Uterus (tissue), 4 donors: Measurements from ENCODE around the gene SNAPC3. TPM values are rescaled to one million over a fixed set of nuclear protein-coding genes. Genes with fewer than 3 reads are reported as not detected.

Source experiments
- DNase-seq, 2 donors: peaks; one replicate each; pipeline ENCODE4 v3.0.0-alpha.2; 2019 to 2020
- H3K27ac ChIP-seq, 2 donors: fragments of 200-600 bp; sonication (generic); 1 replicate in 1 of 2; 2 replicates in 1 of 2; pipeline ENCODE4 v1.5.1; 2016 to 2018
- H3K27me3 ChIP-seq, 2 donors: fragments of 200-600 bp; sonication (generic); one replicate each; pipeline ENCODE4 v1.5.1; 2018 to 2019; ENCODE audit warnings: control low read depth in 1 of 2
- H3K36me3 ChIP-seq, 2 donors: fragments of 200-600 bp; sonication (generic); one replicate each; pipeline ENCODE4 v1.5.1; 2019; ENCODE audit warnings: control low read depth in 1 of 2
- H3K4me1 ChIP-seq, 2 donors: fragments of 200-600 bp; sonication (generic); one replicate each; pipeline ENCODE4 v1.5.1; 2018 to 2019; ENCODE audit warnings: control low read depth in 1 of 2
- H3K4me3 ChIP-seq, 2 donors: fragments of 200-600 bp; sonication (generic); 1 replicate in 1 of 2; 2 replicates in 1 of 2; pipeline ENCODE4 v1.5.1; 2018 to 2019; ENCODE audit warnings: mild to moderate bottlenecking in 1 of 2
- H3K9me3 ChIP-seq, 2 donors: fragments of 200-600 bp; sonication (generic); one replicate each; pipeline ENCODE4 v1.5.1; 2019; ENCODE audit warnings: control low read depth in 1 of 2
- POLR2A ChIP-seq, 2 donors: fragments of 450-650 bp; IDR thresholded peaks; one replicate each; pipeline ENCODE4 v1.6.1; 2016; ENCODE audit warnings: antibody characterized with exemption in 2 of 2, mild to moderate bottlenecking in 1 of 2, moderate library complexity in 1 of 2
- intact Hi-C: fragments of 100-400 bp; cut with DNase I; formaldehyde crosslinking; loops from one replicate; pipeline ENCODE4 v1.15.1; 2023; ENCODE audit warnings: low total_unique reads
- total RNA-seq, 4 donors: library from RNA; depleted of rRNA in 3 of 4; stranded (reverse); fragments of >200 nt in 3 of 4; gene quantifications; one replicate each; pipeline versions ENCODE4 v1.1.0 to v1.2.4, GENCODE V29; 2014 to 2023
- TF ChIP-seq, protein P1 (sequence below), 4 experiments: fragments of 200-600 bp in 2 of 4; fragments of 450-650 bp in 2 of 4; sonication (generic) in 2 of 4; IDR thresholded peaks; one replicate each; pipeline ENCODE4 v1.5.1; 2016 to 2019; ENCODE audit warnings: antibody characterized with exemption in 4 of 4, mild to moderate bottlenecking in 2 of 4, moderate library complexity in 1 of 4
- donor health status: DM: yes; HTN: yes; CAD: no.

Gene SNAPC3
- total RNA-seq, 4 donors from 2014 or later = 31.5 to 67.1 (median 39.7) TPM

DNA sequence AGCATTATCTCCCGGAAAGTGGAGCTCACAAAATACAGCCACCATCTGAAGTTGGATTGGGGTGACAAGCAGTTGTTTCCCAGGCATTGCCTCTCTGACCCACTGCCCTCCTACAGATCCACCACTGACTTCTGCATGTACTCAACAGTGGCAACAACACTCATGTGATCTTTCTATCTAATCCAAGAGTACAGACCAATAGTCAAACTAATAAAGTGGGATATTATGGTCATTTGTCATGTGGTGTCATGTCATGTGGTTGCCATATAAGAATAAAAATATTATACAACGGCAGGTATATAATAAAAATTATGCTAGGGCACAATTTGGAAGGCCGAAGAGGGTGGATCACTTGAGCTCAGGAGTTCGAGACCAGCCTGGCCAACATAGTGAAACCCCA, 33.0 kb upstream of the SNAPC3 start:
- intact Hi-C loops = no loop called here
- Histone ChIP-seq H3K36me3 (no peaks in the 10 kb centered on the region), H3K27me3 (no peaks in the 10 kb centered on the region), H3K4me3 (no peak overlapping the region), H3K27ac (no peak overlapping the region), H3K4me1 (no peaks in the 10 kb centered on the region), H3K9me3 (no peaks in the 10 kb centered on the region)
- DNase-seq = no peak
- TF ChIP-seq, protein P1, sequence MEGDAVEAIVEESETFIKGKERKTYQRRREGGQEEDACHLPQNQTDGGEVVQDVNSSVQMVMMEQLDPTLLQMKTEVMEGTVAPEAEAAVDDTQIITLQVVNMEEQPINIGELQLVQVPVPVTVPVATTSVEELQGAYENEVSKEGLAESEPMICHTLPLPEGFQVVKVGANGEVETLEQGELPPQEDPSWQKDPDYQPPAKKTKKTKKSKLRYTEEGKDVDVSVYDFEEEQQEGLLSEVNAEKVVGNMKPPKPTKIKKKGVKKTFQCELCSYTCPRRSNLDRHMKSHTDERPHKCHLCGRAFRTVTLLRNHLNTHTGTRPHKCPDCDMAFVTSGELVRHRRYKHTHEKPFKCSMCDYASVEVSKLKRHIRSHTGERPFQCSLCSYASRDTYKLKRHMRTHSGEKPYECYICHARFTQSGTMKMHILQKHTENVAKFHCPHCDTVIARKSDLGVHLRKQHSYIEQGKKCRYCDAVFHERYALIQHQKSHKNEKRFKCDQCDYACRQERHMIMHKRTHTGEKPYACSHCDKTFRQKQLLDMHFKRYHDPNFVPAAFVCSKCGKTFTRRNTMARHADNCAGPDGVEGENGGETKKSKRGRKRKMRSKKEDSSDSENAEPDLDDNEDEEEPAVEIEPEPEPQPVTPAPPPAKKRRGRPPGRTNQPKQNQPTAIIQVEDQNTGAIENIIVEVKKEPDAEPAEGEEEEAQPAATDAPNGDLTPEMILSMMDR (IDR thresholded peaks at IDR 0.05) = no peak
- TF ChIP-seq POLR2A (IDR thresholded peaks at IDR 0.05) = no peak

DNA sequence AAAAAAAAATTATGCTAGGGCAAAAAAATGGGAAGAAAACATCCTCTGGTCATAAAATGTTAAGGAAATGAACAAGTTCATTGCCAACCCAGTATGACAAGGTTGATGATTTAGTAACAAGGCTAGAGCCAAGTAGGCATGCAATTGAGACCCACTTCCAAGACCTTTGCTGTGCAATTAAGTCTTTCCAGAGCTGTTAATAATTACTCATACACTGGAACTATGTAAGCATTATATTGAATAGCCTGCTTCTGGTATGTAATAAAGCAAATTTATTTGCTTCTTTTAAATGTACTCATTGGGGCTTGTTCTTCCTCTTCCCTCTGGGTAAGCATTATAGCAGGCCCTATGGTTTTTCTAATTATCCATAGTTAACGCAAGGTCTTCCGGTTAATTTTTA, 32.5 kb upstream of the SNAPC3 start:
- Histone ChIP-seq H3K27me3 (no peaks in the 10 kb centered on the region), H3K4me1 (no peaks in the 10 kb centered on the region), H3K4me3 (no peak overlapping the region), H3K27ac (no peak overlapping the region), H3K36me3 (no peaks in the 10 kb centered on the region), H3K9me3 (no peaks in the 10 kb centered on the region)
- no peak for DNase-seq
- intact Hi-C loops = no loop called here
- TF ChIP-seq, protein P1 (IDR thresholded peaks at IDR 0.05) = no peak
- TF ChIP-seq POLR2A (IDR thresholded peaks at IDR 0.05) = no peak

DNA sequence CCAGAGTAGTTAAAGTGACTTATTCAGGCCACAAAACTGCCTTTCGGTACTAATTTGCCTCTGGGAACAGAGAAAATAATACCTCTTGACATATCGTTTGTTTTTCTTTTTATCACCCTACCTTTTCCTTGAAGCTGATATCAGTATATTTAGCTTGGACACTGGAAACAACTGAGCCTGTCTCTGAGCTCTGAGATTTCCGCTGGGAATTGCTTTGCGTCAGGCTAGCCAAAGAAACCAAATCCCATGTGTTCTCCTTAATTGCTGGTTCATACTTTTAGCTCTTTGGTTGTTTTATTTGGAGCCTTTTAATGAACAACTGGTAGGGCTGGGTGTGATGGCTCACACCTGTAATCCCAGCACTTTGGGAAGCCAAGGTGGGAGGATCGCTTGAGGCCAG, 30.3 kb upstream of the SNAPC3 start:
- no peak for DNase-seq
- Histone ChIP-seq H3K4me3 (no peak overlapping the region), H3K36me3 (no peaks in the 10 kb centered on the region), H3K9me3 (no peaks in the 10 kb centered on the region), H3K4me1 (no peaks in the 10 kb centered on the region), H3K27ac (no peak overlapping the region), H3K27me3 (no peaks in the 10 kb centered on the region)
- TF ChIP-seq POLR2A (IDR thresholded peaks at IDR 0.05) = no peak
- TF ChIP-seq, protein P1 (IDR thresholded peaks at IDR 0.05) = no peak
- intact Hi-C loops = no loop called here

DNA sequence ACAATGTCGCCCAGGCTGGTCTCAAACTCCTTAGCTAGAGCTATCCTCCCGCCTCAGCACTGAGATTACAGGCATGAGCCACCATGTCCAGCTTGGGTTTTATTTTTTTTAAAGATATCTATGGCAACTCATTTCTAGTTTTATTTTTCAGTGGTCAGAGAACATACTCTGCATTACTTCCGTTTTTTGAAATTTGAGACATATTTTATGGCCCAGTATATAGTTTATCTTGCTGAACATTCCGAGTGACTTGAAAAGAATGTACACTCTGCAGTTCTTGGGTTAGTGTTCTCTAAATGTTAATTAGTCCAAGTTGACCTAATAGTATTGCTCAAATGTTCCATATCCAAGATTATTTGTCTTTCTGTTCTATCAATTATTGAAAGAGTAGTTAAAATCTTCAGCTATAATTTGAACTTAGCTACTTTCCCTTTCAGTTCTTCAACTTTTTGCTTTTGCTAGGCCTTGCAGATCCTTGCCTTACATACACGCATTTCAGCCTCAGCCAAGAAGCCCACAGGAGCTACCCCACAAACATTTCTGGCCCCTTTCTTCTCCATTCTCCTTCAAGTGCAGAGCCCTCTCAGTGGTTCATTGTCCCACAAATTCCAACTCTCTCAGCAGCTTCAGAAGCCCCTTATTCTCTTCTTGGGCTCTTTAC, 22.3 kb upstream of the SNAPC3 start:
- Histone ChIP-seq H3K9me3 (no peaks in the 10 kb centered on the region), H3K4me3 (no peak overlapping the region), H3K4me1 (no peaks in the 10 kb centered on the region), H3K36me3 (no peaks in the 10 kb centered on the region), H3K27ac (no peak overlapping the region), H3K27me3 (no peaks in the 10 kb centered on the region)
- intact Hi-C loops = no loop called here
- no peak for TF ChIP-seq POLR2A (IDR thresholded peaks at IDR 0.05)
- TF ChIP-seq, protein P1 (IDR thresholded peaks at IDR 0.05) = no peak
- no peak for DNase-seq

DNA sequence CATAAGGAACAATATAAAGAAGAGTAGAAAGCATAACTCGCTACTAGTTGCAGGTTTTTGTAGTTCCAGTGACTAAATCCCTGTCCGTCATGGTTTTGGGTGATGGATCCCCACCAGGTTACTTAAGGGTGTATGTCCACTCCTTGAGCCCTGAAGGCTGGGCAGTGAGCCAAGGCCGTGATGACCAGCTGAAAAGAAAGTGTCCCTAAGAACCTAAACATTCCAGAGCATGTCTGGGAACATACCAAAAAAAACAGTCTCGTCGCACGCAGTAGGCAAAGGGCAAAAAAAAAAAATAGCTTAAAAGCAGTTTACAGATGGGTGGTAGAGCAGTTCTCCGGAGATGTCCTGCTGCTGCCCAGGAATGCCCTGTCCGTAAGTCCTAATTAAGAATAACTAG, 21.4 kb upstream of the SNAPC3 start:
- no peak overlapping the region for H3K4me3 ChIP-seq
- intact Hi-C loops = no loop called here

More for the DNA sequence above, 21.4 kb upstream of the SNAPC3 start:
- Histone ChIP-seq H3K9me3 (no peaks in the 10 kb centered on the region), H3K36me3 (no peaks in the 10 kb centered on the region), H3K27ac (no peak overlapping the region), H3K4me1 (no peaks in the 10 kb centered on the region), H3K27me3 (no peaks in the 10 kb centered on the region)
- DNase-seq = no peak
- TF ChIP-seq POLR2A (IDR thresholded peaks at IDR 0.05) = no peak
- TF ChIP-seq, protein P1 (IDR thresholded peaks at IDR 0.05) = no peak
